Esophagus muscularis mucosa (tissue), 2 donors: ENCODE data around the gene LYPD5.

Experiments
- POLR2A ChIP-seq: fragments of 450-650 bp; IDR thresholded peaks from one replicate; pipeline ENCODE4 v1.6.1; 2017; ENCODE audit warnings: antibody characterized with exemption, moderate library complexity, mild to moderate bottlenecking, low read depth
- POLR2AphosphoS5 ChIP-seq, 2 donors: sonication (generic); formaldehyde crosslinking; IDR thresholded peaks; one replicate each; pipeline ENCODE4 v1.6.1; 2017; ENCODE audit warnings: antibody characterized with exemption in 2 of 2

DNA sequence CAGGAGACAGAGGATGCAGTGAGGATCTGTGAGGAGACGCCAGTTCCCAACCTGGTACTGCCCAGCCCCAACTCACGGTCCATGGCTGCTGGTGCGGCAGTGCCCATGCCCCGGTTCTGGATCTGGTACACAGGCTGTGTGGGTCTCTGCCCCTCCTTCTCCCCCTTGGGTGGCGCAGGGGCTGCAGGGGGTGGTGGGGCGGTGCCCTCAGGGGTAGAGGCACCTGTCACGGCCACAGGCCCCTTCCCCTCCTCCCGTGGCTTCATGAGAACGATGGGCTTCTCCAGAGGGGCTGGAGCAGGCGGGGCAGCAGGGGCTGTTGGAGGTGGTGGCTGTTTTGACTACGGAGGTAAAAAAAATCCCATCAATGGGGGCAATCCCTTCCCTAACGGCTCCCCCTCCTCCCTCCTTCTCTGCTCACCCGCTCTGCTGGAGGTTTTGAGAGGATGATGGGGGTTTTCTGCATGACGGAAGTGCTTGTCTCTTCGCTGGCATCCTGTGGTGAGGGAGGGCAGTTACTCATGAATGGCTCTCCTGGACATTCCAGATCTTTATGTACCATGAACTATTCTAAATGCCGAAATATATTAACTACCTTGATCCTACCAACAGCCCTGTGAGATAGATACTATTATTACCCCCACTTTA lies 54.6 kb downstream of the LYPD5 start:
- no peak for TF ChIP-seq POLR2A
- no peak for TF ChIP-seq POLR2AphosphoS5 (IDR thresholded peaks at IDR 0.05)
